HepG2 (cell line): Measurements from ENCODE around the gene GLTPD2. TPM values are rescaled to one million over a fixed set of nuclear protein-coding genes. Genes with fewer than 3 reads are reported as not detected.

ENCODE experiments used
- ATF7-NPFF ChIP-seq: sonication (generic); formaldehyde crosslinking; IDR thresholded peaks from 2 replicates; pipeline ENCODE4 v1.8.1; 2023; ENCODE audit warnings: mild to moderate bottlenecking, low read depth, missing genetic modification reagents, moderate library complexity
- CEBPB ChIP-seq: IDR thresholded peaks from 2 replicates; pipeline ENCODE4 v1.6.1; 2011; ENCODE audit warnings: low read depth, low read length, improper control_type of control experiment, borderline replicate concordance
- E2F1 ChIP-seq: sonication (generic); formaldehyde crosslinking; IDR thresholded peaks from 2 replicates; pipeline ENCODE4 v1.5.0; 2020; ENCODE audit warnings: missing genetic modification reagents
- ESRRA ChIP-seq: sonication (generic); formaldehyde crosslinking; IDR thresholded peaks from 2 replicates; pipeline ENCODE4 v1.5.1; 2020; ENCODE audit warnings: mild to moderate bottlenecking, low read depth, missing genetic modification reagents
- FOXC1 ChIP-seq: sonication (generic); formaldehyde crosslinking; IDR thresholded peaks from 2 replicates; pipeline ENCODE4 v1.8.0; 2022; ENCODE audit warnings: mild to moderate bottlenecking, missing genetic modification reagents, borderline replicate concordance
- HCFC1 ChIP-seq: fragments of 150-350 bp; IDR thresholded peaks from 2 replicates; pipeline ENCODE4 v1.6.1; 2014; ENCODE audit warnings: low read depth, low read length
- HIVEP1 ChIP-seq: sonication (generic); formaldehyde crosslinking; IDR thresholded peaks from 2 replicates; pipeline ENCODE4 v1.4.0; 2020; ENCODE audit warnings: mild to moderate bottlenecking, missing genetic modification reagents
- HOMEZ ChIP-seq: IDR thresholded peaks from 2 replicates; pipeline ENCODE4 v1.6.1; 2016; ENCODE audit warnings: low read depth
- IKZF1 ChIP-seq: fragments of 450-650 bp; IDR thresholded peaks from 2 replicates; pipeline ENCODE4 v1.7.1; 2016
- MED1 ChIP-seq: sonication (generic); formaldehyde crosslinking; IDR thresholded peaks from 2 replicates; pipeline ENCODE4 v1.4.0; 2020; ENCODE audit warnings: missing genetic modification reagents
- MEIS1 ChIP-seq: sonication (generic); formaldehyde crosslinking; IDR thresholded peaks from 2 replicates; pipeline ENCODE4 v1.9.0; 2021; ENCODE audit warnings: mild to moderate bottlenecking, missing genetic modification reagents, moderate library complexity, borderline replicate concordance
- NFATC3 ChIP-seq: sonication (generic); formaldehyde crosslinking; IDR thresholded peaks from 2 replicates; pipeline ENCODE4 v1.5.1; 2020; ENCODE audit warnings: mild to moderate bottlenecking, missing genetic modification reagents
- PAXIP1 ChIP-seq: sonication (generic); formaldehyde crosslinking; conservative IDR thresholded peaks from 2 replicates; pipeline ENCODE4 v1.4.0; 2020; ENCODE audit warnings: mild to moderate bottlenecking, missing genetic modification reagents, moderate library complexity
- RFXAP ChIP-seq: sonication (generic); formaldehyde crosslinking; IDR thresholded peaks from 2 replicates; pipeline ENCODE4 v1.4.0; 2020; ENCODE audit warnings: missing genetic modification reagents, borderline replicate concordance
- SCMH1 ChIP-seq: sonication (generic); formaldehyde crosslinking; IDR thresholded peaks from 2 replicates; pipeline ENCODE4 v1.9.0; 2021; ENCODE audit warnings: missing genetic modification reagents, mild to moderate bottlenecking, borderline replicate concordance
- TEF ChIP-seq: sonication (generic); formaldehyde crosslinking; IDR thresholded peaks from 2 replicates; pipeline ENCODE4 v1.5.0; 2020; ENCODE audit warnings: missing genetic modification reagents
- ZMYM2 ChIP-seq: sonication (generic); formaldehyde crosslinking; IDR thresholded peaks from 2 replicates; pipeline ENCODE4 v1.8.0; 2022; ENCODE audit warnings: mild to moderate bottlenecking, missing genetic modification reagents
- ZNF124 ChIP-seq: sonication (generic); formaldehyde crosslinking; IDR thresholded peaks from 2 replicates; pipeline ENCODE4 v1.4.0; 2020; ENCODE audit warnings: missing genetic modification reagents
- ZNF468 ChIP-seq: sonication (generic); formaldehyde crosslinking; IDR thresholded peaks from 2 replicates; pipeline ENCODE4 v1.8.0; 2022; ENCODE audit warnings: mild to moderate bottlenecking, moderate library complexity, missing genetic modification reagents
- ZNF556 ChIP-seq: sonication (generic); formaldehyde crosslinking; IDR thresholded peaks from 2 replicates; pipeline ENCODE4 v1.4.0; 2020; ENCODE audit warnings: mild to moderate bottlenecking, missing genetic modification reagents, borderline replicate concordance
- ZNF761 ChIP-seq: sonication (generic); formaldehyde crosslinking; conservative IDR thresholded peaks from 2 replicates; pipeline ENCODE4 v1.4.0; 2020; ENCODE audit warnings: mild to moderate bottlenecking, missing genetic modification reagents
- ZNF766 ChIP-seq: sonication (generic); formaldehyde crosslinking; IDR thresholded peaks from 2 replicates; pipeline ENCODE4 v1.5.0; 2020; ENCODE audit warnings: missing genetic modification reagents, borderline replicate concordance
- ZNF878 ChIP-seq: sonication (generic); formaldehyde crosslinking; IDR thresholded peaks from 2 replicates; pipeline ENCODE4 v1.8.1; 2023; ENCODE audit warnings: mild to moderate bottlenecking, missing genetic modification reagents, moderate library complexity
- polyA plus RNA-seq, 8 experiments: library from polyadenylated mRNA; depleted of rRNA in 3 of 8; stranded (reverse) in 7 of 8; unstranded in 1 of 8; fragments of >200 nt; fragmentation: Illumina TruSeq in 4 of 8; extraction: Trizol in 4 of 8; gene quantifications; 2 replicates each; pipeline versions ENCODE4 v1.2.1 to v1.2.3, GENCODE V29; 2011 to 2016; ENCODE audit warnings: low read depth in 4 of 8, missing spikeins in 1 of 8, mixed read lengths in 1 of 8; ENCODE audit not compliant: insufficient read depth in 1 of 8
- total RNA-seq, 5 experiments: library from RNA; depleted of rRNA; stranded (reverse); fragments of >200 nt; fragmentation: Illumina TruSeq; extraction: Trizol; gene quantifications; 2 replicates each; pipeline ENCODE4 v1.2.3, GENCODE V29; 2016; ENCODE audit warnings: low read depth in 1 of 5

Gene GLTPD2
- total and polyA plus RNA-seq, 2 of the 13 experiments (the other 11 are each of a cell fraction or from before 2014, with no cell fraction given), result 7.5 to 12.9 TPM

DNA sequence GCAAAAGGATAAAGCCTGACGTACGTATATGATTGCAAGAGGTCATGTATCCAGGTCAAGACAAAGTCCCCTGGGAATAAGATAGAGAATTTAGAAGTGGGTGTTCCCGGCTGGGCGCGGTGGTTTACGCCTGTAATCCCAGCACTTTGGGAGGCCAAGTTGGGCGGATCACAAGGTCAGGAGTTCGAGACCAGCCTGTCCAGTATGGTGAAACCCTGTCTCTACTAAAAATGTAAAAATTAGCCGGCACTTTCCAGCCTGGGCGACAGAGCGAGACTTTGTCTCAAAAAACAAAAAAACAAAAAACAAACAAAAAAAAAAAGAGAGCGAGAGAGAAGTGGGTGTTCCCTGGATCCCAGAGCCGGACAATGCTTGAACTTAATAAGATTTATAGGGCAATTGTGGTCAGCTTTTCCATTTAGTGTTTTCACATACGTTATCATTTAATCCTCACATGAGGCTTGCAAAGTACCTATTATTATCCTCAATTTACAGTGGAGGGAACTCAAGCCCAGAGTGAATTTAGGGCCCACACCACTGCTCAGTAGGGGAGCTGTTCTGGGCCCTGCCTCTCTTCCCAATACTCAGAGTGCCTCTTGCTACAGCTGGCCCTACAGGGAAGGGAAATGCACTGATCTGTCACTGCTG, 481 bp upstream of the GLTPD2 start (continued):
- TF ChIP-seq MED1 (CRISPR knock-in tag) (peak; percentile 6; the same call in 1 of the 2 replicates), HIVEP1 (CRISPR knock-in tag) (no peak), ATF7-NPFF (CRISPR knock-in tag) (no peak), E2F1 (peak; percentile 14; the same call in 1 of the 2 replicates), NFATC3 (CRISPR knock-in tag) (no peak), ZNF556 (no peak), SCMH1 (CRISPR knock-in tag) (no peak), MEIS1 (CRISPR knock-in tag) (no peak), PAXIP1 (peak; percentile 38; the same call in 1 of the 2 replicates), HCFC1 (no peak), ESRRA (CRISPR knock-in tag) (no peak), ZNF124 (CRISPR knock-in tag) (0 out of 2 replicates have a peak, but pooled peaks have one; percentile 4), IKZF1 (no peak), ZNF468 (CRISPR knock-in tag) (0 out of 2 replicates have a peak, but pooled peaks have one; percentile 1), RFXAP (CRISPR knock-in tag) (0 out of 2 replicates have a peak, but pooled peaks have one; percentile 31), ZNF761 (CRISPR knock-in tag) (0 out of 2 replicates have a peak, but pooled peaks have one; percentile 21), CEBPB (no peak), ZMYM2 (CRISPR knock-in tag) (peak; percentile 80), TEF (CRISPR knock-in tag) (peak; percentile 69; the same call in 1 of the 2 replicates), FOXC1 (CRISPR knock-in tag) (no peak), HOMEZ (CRISPR knock-in tag) (0 out of 2 replicates have a peak, but pooled peaks have one; percentile 4), ZNF878 (CRISPR knock-in tag) (0 out of 2 replicates have a peak, but pooled peaks have one; percentile 7), ZNF766 (CRISPR knock-in tag) (no peak)
